ENCODE measurements around the gene BCAR1. TPM values are rescaled to one million over a fixed set of nuclear protein-coding genes. Genes with fewer than 3 reads are reported as not detected.

The BCAR1 gene
- polyA plus RNA-seq, 1 donor (not counting 4 experiments of a cell fraction or from before 2014, with no cell fraction given), result 17.8 TPM

- Histone ChIP-seq H3K79me2 (ENCODE audit: control insufficient read depth, insufficient read depth, low read length) (no peaks in the 10 kb centered on the region), H3K4me1 (ENCODE audit: control insufficient read depth, extremely low read depth, insufficient read depth, low read length) (peaks cover 21% of the 10 kb centered on the region), H2AFZ (ENCODE audit: control insufficient read depth, low read length) (peak overlapping the region; percentile 34), H3K9ac (ENCODE audit: control insufficient read depth, extremely low read depth, insufficient read depth, low read length) (no peak overlapping the region), H4K20me1 (ENCODE audit: control insufficient read depth, extremely low read depth, insufficient read depth, low read length) (no peaks in the 10 kb centered on the region), H3K27ac (ENCODE audit: control insufficient read depth, insufficient read depth, low read length) (peak overlapping the region; percentile 51), H3K36me3 (ENCODE audit: control insufficient read depth in 2 of 2, extremely low read depth in 1 of 2, insufficient read depth in 2 of 2, low read length in 2 of 2) (peaks cover 1 to 11% of the 10 kb centered on the region in 2 experiments), H3K9me3 (ENCODE audit: control insufficient read depth, low read depth, low read length) (no peaks in the 10 kb centered on the region), H3K9me1 (ENCODE audit: control insufficient read depth, extremely low read depth, insufficient read depth, low read length) (no peaks in the 10 kb centered on the region), H3K4me2 (ENCODE audit: control insufficient read depth, extremely low read depth, insufficient read depth, low read depth, low read length) (peak overlapping the region; percentile 46), H3K27me3 (ENCODE audit: control insufficient read depth, extremely low read depth, insufficient read depth, low read length) (no peaks in the 10 kb centered on the region), H3K4me3 (ENCODE audit: control insufficient read depth in 2 of 3, extremely low read depth in 1 of 3, insufficient read depth in 2 of 3, low read depth in 1 of 3, low read length in 3 of 3) (no peak overlapping the region)
- TF ChIP-seq, protein P1, sequence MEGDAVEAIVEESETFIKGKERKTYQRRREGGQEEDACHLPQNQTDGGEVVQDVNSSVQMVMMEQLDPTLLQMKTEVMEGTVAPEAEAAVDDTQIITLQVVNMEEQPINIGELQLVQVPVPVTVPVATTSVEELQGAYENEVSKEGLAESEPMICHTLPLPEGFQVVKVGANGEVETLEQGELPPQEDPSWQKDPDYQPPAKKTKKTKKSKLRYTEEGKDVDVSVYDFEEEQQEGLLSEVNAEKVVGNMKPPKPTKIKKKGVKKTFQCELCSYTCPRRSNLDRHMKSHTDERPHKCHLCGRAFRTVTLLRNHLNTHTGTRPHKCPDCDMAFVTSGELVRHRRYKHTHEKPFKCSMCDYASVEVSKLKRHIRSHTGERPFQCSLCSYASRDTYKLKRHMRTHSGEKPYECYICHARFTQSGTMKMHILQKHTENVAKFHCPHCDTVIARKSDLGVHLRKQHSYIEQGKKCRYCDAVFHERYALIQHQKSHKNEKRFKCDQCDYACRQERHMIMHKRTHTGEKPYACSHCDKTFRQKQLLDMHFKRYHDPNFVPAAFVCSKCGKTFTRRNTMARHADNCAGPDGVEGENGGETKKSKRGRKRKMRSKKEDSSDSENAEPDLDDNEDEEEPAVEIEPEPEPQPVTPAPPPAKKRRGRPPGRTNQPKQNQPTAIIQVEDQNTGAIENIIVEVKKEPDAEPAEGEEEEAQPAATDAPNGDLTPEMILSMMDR (optimal IDR thresholded peaks at IDR 0.05 in 1 of 3, IDR thresholded peaks at IDR 0.05 in 1 of 3, conservative IDR thresholded peaks at IDR 0.05 in 1 of 3; ENCODE audit: extremely low read depth in 1 of 3, insufficient read depth in 2 of 3, low read length in 3 of 3), result no peak
- no peak for TF ChIP-seq EZH2 (IDR thresholded peaks at IDR 0.05; ENCODE audit: low read length)
- DNase-seq (ENCODE audit: low read depth, low spot score), result no peak
- no peak for FAIRE-seq
- dilution Hi-C loops (cut with MboI; ENCODE audit: extremely low pct_ligation_motif_present, low sequenced_read_pairs), result no loop called here
Measured at GRCh38 chr16:75288181-75288580, 36.8 kb upstream of the BCAR1 start.

- no peak for FAIRE-seq
- Histone ChIP-seq H3K9me3 (ENCODE audit: control insufficient read depth, low read depth, low read length) (no peaks in the 10 kb centered on the region), H3K4me3 (ENCODE audit: control insufficient read depth in 2 of 3, extremely low read depth in 1 of 3, insufficient read depth in 2 of 3, low read depth in 1 of 3, low read length in 3 of 3) (no peak overlapping the region), H3K9ac (ENCODE audit: control insufficient read depth, extremely low read depth, insufficient read depth, low read length) (no peak overlapping the region), H4K20me1 (ENCODE audit: control insufficient read depth, extremely low read depth, insufficient read depth, low read length) (no peaks in the 10 kb centered on the region), H3K79me2 (ENCODE audit: control insufficient read depth, insufficient read depth, low read length) (no peaks in the 10 kb centered on the region), H3K27ac (ENCODE audit: control insufficient read depth, insufficient read depth, low read length) (peak overlapping the region; percentile 51), H3K9me1 (ENCODE audit: control insufficient read depth, extremely low read depth, insufficient read depth, low read length) (no peaks in the 10 kb centered on the region), H3K4me1 (ENCODE audit: control insufficient read depth, extremely low read depth, insufficient read depth, low read length) (peaks cover 23% of the 10 kb centered on the region), H3K27me3 (ENCODE audit: control insufficient read depth, extremely low read depth, insufficient read depth, low read length) (no peaks in the 10 kb centered on the region), H3K4me2 (ENCODE audit: control insufficient read depth, extremely low read depth, insufficient read depth, low read depth, low read length) (peak overlapping the region; percentile 46), H3K36me3 (ENCODE audit: control insufficient read depth in 2 of 2, extremely low read depth in 1 of 2, insufficient read depth in 2 of 2, low read length in 2 of 2) (peaks cover 1 to 11% of the 10 kb centered on the region in 2 experiments), H2AFZ (ENCODE audit: control insufficient read depth, low read length) (no peak overlapping the region)
- no peak for TF ChIP-seq EZH2 (IDR thresholded peaks at IDR 0.05; ENCODE audit: low read length)
- TF ChIP-seq, protein P1 (optimal IDR thresholded peaks at IDR 0.05 in 1 of 3, IDR thresholded peaks at IDR 0.05 in 1 of 3, conservative IDR thresholded peaks at IDR 0.05 in 1 of 3; ENCODE audit: extremely low read depth in 1 of 3, insufficient read depth in 2 of 3, low read length in 3 of 3), result no peak
- no peak for DNase-seq (ENCODE audit: low read depth, low spot score)
- dilution Hi-C loops (cut with MboI; ENCODE audit: extremely low pct_ligation_motif_present, low sequenced_read_pairs), result no loop called here
Measured at GRCh38 chr16:75287708-75288107, 36.3 kb upstream of the BCAR1 start.

Measured in keratinocyte (primary cell).